Activated CD4-positive, CD25-positive, alpha-beta regulatory T cell treated with anti-CD3 and anti-CD28 coated beads, Interleukin-2, amount 50 U/mL, for 24 hours (primary cell): Measurements from ENCODE around the gene MAP1LC3B2.

Experiments used
- ATAC-seq, 2 donors: fragments of 150-1000 bp; cut with Tn5 transposase; one replicate each; pipeline ENCODE4 v1.10.0; 2021; ENCODE audit warnings: mild to moderate bottlenecking in 1 of 2, moderate library complexity in 1 of 2

Gene MAP1LC3B2

DNA sequence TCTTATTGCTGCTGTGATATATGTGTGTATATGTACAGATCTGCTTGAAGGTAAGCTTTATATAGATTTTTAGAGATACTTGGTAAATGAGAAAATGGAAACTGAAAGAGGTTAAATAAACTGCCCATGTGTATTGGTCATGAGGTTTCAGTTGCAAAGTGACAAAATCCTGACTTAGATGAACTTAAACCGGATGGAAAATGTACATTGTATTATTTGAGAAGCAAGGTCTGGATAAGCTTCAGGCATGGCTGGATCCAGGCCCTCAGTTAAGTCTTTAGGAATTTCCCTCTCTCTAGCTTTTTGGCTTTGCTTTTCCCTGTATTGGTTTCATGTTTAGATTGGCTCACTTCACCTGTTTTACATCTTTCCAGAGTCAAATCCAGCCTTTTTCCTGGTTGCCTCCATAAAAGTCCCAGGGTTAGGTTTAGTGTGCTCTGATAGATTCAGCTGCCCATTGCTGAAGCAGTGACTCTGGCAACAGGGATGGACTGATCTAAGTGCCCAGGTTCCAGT, 21.0 kb upstream of the MAP1LC3B2 start:
- ATAC-seq: peak in 1 of 2 donors; percentile 20

DNA sequence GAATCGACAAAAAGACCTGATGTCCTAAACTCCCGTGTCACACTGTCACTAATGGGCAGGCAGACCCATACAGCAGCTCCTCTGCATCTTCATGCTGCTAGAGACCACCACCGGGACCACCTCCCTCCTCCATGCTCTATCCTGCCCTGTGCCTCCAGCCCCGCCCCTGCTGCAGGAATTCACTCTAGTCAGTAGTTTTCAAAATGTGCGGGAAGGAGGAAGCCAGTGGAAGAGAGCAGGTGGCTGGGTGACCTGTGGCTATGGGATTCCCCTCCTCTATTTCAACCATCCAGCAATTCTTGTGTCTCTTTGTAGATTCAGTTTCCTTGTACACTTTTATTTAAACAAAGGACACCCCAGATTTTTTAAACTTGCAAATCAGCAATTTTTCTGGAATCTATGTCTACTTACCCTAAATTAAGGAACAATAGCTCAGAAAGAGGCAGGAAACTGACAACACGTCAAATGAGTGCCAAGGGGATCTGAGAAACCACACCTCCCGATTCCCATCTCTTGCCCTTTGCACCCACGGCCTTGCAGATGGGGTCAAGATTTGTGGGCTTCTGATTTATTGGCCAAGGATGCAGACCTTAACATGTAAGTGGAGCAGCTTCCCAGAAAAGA, 20.4 kb upstream of the MAP1LC3B2 start:
- no peak for ATAC-seq

DNA sequence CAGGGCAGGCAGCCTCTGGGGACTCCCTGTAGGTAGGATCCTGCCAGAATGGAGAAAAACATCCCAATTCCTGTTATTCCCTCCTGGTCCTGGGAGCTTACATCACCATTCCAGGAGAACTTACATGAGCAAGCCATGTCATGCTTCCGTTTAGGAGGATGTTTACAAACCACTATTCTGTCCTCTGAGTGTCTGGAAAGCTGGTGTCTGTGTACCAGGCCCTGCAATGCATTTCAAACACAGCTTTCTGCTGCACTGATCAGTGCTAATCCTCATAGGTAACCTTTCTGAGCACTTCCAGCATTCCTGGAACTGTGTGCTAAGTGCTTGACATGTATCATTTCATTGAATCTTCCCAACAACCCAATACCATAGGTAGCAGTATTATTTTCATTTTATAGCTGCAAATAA, 19.8 kb upstream of the MAP1LC3B2 start:
- ATAC-seq: no peak

DNA sequence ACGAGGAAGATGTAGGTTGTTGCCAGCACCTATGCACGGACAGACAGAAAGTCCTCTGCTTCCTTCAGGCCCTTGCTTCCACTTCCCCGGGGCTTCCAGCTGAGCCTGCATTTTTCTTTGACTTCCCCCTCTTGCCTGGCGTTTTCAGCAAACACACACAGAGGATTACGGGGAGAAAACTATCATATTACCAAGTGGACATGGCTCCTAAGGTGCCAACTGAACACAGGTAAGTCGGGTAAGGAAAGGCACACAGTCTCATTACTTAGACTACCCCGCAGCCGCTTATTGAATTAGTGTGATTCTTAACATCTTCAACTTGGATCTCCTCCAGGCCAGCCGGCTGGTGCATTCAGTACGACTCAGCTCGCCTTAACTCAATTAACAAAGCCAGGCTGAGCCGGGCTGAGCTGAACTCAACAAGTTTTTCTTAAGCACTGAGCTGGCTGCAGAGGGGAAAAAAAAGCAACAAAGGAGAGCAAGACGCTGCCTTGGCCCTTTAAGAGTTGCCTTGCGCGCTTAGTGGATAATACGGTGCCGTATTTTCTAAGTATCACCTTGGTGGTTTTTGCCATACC, 19.2 kb upstream of the MAP1LC3B2 start:
- no peak for ATAC-seq

DNA sequence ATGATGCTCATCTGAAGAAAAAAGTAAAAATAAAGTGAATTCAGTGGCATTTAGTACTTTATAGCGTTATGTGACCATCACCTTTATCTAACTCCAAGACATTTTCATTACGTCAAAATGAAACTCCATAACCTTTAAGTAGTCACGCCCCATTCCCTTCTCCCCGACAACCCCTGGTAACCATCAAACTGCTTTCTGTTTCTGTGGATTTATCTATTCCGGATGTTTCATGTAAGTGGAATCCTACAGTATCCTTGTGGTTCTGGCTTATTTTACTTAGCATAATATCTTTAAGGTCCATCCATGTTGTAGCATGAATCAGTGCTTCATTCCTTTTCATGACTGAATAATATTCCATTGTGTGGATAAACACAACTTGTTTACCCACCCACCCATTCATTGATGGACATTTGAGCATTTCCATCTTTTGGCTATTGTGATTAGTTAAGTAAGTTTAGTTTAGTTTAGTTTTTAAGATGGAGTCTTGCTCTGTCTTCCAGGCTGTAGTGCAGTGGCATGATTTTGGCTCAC, 18.5 kb upstream of the MAP1LC3B2 start:
- no peak for ATAC-seq

DNA sequence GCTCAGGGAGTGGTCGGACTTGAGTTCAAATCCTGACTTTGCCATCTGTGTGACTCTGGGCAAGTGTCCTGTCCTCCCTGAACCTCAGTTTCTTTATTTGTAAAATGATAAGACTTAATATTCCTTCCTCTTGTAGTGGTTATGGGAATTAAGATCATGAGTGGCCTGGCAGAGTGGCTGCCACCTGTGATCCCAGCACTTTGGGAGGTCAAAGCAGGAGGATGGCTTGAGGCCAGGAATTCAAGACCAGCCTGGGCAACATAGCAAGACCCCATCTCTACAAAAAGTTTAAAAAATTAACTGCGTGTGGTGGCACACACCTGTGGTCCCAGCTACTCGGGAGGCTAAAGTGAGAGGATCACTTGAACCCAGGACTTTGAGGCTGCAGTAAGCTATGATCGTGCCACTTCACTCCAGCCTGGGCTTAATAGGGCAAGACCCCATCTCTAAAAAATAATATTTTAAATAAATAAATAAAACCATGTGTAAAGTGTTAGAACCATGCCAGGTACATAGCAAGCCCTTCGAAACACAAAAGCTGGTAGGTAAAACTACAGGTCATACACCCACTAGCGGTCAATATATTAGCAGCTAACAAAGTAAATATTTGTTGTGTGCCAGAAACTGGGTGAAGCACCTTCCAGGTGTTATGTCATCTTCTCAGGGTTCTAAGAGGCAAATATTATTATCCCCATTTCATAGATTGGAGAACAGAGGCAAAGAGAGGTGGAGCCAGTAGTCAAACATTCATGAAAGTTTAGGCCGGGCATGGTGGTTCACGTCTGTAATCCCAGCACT, 17.4 kb upstream of the MAP1LC3B2 start:
- ATAC-seq: no peak

DNA sequence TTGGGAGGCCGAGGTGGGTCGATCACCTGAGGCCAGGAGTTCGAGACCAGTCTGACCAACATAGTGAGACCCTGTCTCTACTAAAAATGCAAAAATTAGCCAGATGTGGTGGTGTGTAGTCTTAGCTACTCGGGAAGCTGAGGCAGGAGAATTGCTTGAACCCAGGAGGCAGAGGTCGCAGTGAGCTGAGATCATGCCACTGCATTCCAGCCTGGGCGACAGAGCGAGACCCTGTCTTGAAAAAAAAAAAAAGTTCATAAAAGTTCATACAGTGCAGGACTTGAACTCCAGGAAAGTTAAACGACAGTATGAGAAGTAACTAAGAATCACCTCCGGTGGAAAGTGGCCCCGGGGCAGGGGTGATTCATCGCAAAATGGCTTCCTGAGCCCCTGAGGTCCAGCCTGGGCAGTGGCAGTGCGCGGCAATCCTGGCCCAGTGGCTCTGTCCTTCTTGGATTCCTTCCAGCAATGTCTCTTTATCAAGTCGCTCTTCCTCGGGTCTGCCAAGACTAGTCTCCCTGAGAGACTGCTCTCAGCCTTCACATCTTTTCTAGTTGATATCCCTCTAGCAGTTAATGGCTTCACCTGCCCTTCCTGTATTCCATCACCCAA, 16.7 kb upstream of the MAP1LC3B2 start:
- no peak for ATAC-seq

DNA sequence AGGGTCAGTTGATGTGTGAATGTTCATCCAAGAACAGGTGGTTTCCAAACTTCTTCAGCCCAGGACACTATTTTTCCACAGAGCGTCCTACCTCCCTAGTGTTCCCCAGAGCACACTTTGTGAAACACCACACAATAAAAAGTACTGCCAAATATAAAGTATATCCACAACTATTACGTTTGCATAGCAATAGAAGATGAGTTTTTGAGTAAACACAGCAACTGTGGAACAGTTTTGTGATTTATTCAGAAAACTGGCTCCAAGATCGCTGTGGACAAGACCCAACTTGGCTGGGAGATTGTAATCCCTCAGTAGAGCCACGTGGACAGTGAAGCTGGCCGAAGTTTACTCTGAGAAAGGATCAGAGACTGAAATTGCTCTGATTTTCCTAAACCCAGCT, 14.5 kb upstream of the MAP1LC3B2 start:
- no peak for ATAC-seq

DNA sequence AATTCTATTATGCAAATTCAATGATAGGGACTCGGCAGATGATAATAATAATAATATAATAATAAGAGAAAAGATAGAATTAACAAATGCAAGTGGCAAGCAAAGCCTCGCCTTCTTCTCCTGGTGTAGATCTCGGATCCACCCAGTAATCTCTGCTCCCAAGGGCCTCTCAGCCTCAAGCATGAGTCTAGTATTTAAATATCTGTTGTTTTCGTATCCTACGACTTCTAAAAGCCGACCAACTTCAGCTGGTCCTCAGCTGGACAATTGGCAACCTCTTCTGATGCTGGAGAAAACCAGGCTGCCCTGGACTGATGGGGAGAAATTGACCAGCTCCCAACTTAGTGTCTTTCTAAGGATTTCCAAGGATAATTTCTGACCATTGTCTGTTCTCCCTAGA, 14.0 kb upstream of the MAP1LC3B2 start:
- ATAC-seq: no peak

DNA sequence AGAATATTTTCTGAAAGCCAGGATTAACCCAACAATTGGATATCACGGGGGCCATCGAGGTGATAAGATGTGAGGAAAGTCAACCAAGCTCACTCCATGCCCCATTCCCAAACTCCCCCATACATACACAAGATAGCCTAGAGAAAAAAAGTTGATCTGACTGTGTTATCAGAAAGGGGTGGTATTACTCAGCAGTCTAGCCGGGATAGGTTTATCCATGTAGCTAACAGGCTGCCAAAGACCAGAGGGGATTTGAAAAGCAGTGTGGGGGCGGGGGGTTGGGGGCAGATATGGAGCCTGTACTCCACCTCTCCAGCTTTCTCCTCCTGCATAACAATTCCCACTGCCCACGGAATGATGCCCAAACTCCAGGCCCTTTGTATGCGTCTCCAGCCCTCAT, 13.2 kb upstream of the MAP1LC3B2 start:
- ATAC-seq: no peak

DNA sequence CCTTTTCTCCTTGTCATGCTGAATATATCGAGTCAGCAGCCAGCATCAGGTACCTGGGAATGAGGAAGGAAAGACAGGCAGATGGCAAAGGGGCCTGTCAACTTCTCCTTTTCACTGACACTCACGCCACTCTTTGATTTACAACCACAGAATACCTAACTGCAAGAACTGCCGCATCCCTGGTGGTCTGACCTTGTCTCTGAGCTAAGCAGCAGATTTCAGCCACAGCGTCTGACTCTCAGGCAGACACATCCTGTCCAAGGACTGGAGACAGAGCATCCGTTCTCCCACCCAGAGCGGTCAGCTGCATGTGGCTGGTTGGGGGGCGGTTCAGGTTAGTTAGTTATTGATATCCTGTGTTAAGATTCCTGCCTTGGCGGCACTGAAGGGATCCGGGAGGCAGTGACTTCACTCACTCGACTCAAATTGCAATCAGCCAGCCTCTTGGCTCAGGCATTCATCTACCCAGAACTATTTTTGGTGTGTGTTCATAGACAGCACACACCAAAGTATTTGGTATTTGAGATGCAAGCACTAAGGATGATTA, 11.2 kb upstream of the MAP1LC3B2 start:
- ATAC-seq: no peak

DNA sequence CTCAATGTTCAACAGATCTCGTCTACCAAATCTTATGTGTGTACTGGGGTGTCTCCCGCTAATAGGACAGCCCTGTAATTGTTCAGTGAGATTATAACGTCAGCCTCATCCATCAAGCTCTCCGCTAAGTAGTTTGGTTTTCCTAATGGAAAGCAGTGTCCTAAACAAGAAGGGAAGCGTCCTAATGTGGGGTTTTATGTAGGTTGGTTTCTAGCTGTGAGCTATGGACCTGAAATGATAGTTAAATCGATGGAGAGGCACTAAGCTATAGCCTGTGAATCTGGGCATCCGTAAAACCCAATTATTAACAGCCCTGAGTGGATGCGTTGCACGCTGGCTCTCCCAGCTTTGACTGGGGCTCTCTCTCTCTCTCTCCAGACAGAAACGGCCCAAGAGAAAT, 9.2 kb upstream of the MAP1LC3B2 start:
- ATAC-seq: no peak

DNA sequence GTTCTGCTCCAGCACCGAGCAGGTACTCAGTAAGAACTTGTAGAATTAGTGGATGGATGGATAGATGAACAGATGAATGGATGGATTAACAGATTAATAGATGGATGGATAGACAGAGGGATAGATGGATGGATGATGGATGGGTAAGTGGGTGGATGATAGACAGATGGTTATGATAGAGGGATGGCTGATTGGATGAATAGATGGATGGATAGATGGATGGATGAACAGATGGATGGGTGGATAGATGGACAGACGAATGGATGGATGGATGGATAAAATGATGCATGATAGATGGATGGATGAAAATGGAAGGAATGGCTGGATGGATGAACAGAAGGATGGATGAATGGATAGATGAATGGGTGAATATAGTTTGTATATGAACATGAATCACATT, 8.0 kb upstream of the MAP1LC3B2 start:
- no peak for ATAC-seq

DNA sequence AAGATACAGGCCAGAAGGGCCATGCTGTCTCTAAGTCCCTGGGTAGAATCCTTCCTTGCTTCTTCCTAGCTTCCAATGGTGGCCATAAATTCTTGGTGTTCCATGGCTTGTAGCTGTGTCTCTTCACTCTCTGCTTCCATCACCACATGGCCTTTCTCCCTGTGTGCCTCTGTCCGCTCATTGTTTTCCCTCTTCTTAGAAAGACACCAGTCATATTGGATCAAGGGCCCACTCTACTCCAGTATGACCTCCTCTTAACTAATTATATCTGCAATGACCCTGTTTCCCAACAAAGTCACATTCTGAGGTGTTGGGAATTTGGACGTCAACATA, 7.6 kb upstream of the MAP1LC3B2 start:
- no peak for ATAC-seq

DNA sequence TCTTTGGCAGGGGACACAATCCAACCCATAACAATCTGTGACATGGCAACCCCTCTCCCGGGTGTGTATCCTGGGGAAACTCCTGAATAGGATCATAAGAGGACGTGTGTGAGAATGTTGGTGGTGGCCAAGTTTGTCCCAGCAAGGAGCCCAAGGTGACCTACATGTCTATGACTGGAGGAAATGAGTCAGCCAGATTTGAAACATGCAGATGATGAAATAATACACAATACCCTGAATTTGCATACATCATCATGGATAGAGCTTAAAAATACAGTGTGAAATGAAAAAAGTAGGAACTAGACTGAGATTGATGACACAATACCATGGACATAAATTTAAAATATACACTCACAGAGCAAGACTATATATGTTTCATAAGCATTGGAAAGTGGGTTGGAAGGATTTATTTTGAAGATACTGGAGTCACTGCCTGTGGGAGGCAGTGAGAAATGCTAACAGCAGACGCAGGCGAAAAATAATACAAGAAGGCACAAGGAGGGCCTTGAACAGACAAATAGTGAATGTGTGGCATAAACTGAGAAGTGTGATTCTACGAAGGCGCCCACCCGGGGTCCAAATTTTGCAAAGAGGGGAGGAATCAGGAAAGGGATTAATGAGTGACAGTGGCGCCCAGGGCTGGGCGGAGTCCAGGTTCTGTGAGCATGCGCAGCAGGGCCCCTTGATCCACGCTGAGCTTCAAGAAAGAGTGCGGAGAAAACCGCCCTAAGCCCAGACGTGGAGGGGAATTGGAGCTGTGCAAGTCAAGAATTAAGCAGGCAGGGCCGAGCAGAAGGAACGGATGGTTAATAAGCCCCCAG, 7.0 kb upstream of the MAP1LC3B2 start:
- no peak for ATAC-seq

DNA sequence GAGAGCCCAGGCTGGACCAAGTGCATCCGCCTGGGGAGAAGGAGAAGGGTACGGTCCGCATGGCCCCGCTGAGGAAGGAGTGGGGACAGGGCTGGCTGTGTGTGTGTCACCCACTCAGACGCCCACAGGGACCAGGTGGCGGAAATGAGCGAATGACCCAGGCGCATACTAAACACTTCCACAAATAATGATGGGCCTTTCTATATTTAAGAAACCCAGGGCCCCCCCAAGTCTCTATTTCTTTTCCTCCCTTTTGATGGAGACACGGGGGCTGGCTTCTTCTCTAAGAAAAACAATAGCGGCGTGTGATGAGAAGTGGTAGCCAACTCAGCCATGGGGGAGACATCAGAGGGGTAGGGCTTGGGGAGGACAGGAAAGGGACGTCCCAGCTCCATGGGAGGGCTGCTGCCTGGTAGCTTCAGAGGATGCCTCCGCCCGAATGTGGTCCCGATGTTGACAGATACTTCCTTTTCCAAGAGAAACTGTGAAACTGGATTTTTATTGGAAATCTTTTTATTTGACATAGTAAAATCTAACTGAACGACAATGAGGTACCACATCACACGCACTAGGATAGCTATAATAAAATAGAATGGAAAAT, 6.3 kb upstream of the MAP1LC3B2 start:
- no peak for ATAC-seq

DNA sequence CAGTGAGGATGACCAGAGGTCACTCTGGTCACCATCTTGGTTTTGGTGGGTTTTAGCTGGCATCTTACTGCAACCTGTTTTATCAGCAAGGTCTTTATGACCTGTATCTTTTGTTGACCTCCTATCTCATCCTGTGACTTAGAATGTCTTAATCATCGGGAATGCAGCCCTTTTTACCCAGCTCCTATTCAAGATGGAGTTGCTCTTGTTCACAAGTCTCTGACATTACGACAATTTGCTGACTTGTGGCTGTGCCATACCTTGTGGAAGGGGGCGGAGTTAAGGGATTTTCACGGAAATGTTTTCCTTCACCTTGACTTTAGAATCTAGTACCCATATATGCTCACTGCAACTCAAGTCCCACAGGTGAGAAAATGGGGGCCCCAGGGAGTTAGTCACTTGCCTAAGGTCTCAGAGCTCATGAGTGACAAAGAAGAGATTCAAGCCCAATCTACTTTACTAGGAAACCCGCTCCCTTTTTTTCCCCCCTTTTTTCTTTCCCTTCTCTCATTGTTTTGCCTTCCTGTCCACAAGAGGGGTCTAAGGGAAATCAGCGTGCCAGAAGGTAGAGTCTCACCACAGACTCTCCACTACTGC, 2.7 kb upstream of the MAP1LC3B2 start:
- ATAC-seq: no peak

DNA sequence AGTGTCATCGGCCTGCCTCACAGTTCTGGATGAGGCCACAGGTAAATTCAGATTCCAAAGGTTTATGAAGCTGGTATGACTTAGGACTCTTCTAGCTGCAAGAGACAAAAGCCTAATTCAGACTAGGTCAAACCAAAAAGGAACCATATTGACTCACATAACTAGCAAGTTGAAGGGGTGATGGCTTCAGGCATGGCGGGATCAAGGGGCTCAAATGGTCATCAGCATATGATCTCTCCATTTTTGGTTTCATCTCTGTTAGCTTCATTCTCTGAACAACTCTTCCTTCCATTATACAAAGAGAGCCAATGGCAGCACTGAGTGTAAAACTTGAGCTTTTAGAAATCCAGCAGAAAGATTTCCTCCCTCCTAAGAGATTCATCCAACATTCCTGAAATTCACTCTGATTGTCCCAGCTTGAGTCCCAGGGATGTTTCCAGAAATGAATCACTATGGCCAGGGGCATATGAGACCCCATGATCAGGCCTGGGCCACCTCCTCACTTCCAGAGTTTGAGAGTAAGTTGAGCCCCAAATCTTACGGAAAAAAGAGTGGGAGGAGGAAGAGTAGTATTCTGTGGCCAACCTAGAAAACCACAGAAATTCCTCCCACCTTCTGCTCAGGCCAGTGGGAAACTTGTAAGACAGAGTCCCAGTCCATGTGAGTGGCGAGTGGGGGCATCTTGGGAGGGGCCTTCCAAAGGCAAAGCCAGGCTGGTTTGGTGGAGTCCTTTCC, 2.0 kb upstream of the MAP1LC3B2 start:
- no peak for ATAC-seq

DNA sequence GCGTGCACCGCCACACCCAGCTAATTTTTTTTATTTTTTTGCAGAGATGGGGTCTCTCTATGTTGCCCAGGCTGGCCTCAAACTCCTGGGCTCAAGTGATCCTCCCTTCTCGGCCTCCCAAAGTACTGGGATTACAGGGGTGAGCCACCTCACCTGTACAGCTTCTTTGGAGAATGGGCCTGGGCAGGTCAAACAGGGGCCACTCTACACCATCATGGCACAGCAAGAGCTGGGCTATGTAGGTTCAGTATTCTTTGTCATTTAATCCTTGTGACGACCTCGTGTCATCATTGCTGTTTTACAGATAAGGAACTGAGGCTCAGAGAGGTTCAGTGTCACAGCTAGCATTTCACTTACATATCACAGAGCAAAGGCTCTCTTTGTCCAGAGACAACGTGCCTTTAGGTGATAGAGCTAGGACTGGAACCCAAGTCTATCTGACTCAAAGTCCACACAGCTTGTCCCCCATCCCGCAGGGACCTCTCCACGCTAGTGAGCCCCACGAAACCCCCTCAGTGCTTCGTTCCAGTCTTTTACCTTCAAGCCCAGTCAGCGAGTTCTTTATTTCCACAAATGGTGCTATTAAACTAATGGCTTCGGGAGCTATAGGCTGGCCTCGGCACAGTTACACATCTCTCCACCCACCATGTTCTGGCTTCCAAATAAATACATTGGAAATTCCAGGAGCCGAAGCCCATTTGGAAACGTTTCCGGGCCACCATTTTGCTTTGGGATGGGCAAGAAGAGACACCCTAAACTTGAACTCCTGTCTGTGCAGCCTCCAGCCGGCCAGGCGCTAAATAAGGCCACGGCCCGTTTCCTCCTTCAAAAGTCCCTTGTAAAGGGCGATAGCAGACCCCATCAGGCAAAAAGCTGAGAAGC, 660 bp upstream of the MAP1LC3B2 start:
- peak in 1 of 2 donors; percentile 3 for ATAC-seq
